ENCODE results near the gene HPCAL4. TPM values are rescaled to one million over a fixed set of nuclear protein-coding genes. Genes with fewer than 3 reads are reported as not detected.

Gene HPCAL4
- polyA plus RNA-seq, 1 experiment = not detected

GRCh38 chr1:39646232-39647081, 44.8 kb downstream of the HPCAL4 start:
- peak; percentile 23; the same call in 1 of the 2 replicates for TF ChIP-seq CTCF (IDR thresholded peaks at IDR 0.05; ENCODE audit: insufficient read depth, low read depth, low read length)
- no peak overlapping the region for H3K4me3 ChIP-seq (ENCODE audit: low read depth, low read length)
- CTCF ChIA-PET = interaction anchor here (0.6 to 15.3 kb wide), 9 partner anchors 9 to 1639 kb away, joined by 3 to 448 read pairs (median 8); partner anchors contain the start of gene NT5C1A
- no peaks in the 10 kb centered on the region for H3K36me3 ChIP-seq (ENCODE audit: control insufficient read depth, insufficient read depth, low read length)
- POLR2A ChIA-PET = no interaction called here
- H3K27me3 ChIP-seq (ENCODE audit: control insufficient read depth, insufficient read depth, low read length) = peaks cover 2% of the 10 kb centered on the region; the same call in 1 of the 2 replicates
- DNase-seq (ENCODE audit: low read depth) = peak; percentile 55

- no peak for DNase-seq (ENCODE audit: low read depth)
- Histone ChIP-seq H3K4me3 (ENCODE audit: low read depth, low read length) (no peak overlapping the region), H3K36me3 (ENCODE audit: control insufficient read depth, insufficient read depth, low read length) (no peaks in the 10 kb centered on the region), H3K27me3 (ENCODE audit: control insufficient read depth, insufficient read depth, low read length) (no peaks in the 10 kb centered on the region)
- ChIA-PET POLR2A (no interaction called here), CTCF (interaction anchor here (2.3 to 15.3 kb wide), 3 partner anchors 10 to 40 kb away, joined by 8 to 448 read pairs (median 38); no protein-coding TSS in a partner anchor)
- TF ChIP-seq CTCF (IDR thresholded peaks at IDR 0.05; ENCODE audit: insufficient read depth, low read depth, low read length) = no peak
Observed at GRCh38 chr1:39645411-39646043, 45.7 kb downstream of the HPCAL4 start.

GRCh38 chr1:39643705-39644104, 47.5 kb downstream of the HPCAL4 start:
- Histone ChIP-seq H3K4me3 (ENCODE audit: low read depth, low read length) (no peak overlapping the region), H3K36me3 (ENCODE audit: control insufficient read depth, insufficient read depth, low read length) (no peaks in the 10 kb centered on the region), H3K27me3 (ENCODE audit: control insufficient read depth, insufficient read depth, low read length) (no peaks in the 10 kb centered on the region; the same call in 1 of the 2 replicates)
- CTCF ChIA-PET = interaction anchor here (1.7 to 3.0 kb wide), 3 partner anchors 10 to 37 kb away, joined by 4 to 16 read pairs (median 12); no protein-coding TSS in a partner anchor
- TF ChIP-seq CTCF (IDR thresholded peaks at IDR 0.05; ENCODE audit: insufficient read depth, low read depth, low read length) = no peak
- POLR2A ChIA-PET = no interaction called here
- DNase-seq (ENCODE audit: low read depth) = no peak

- Histone ChIP-seq H3K4me3 (ENCODE audit: low read depth, low read length) (no peak overlapping the region), H3K27me3 (ENCODE audit: control insufficient read depth, insufficient read depth, low read length) (peaks cover 2% of the 10 kb centered on the region; the same call in 1 of the 2 replicates), H3K36me3 (ENCODE audit: control insufficient read depth, insufficient read depth, low read length) (no peaks in the 10 kb centered on the region)
- peak; percentile 9 for DNase-seq (ENCODE audit: low read depth)
- TF ChIP-seq CTCF (IDR thresholded peaks at IDR 0.05; ENCODE audit: insufficient read depth, low read depth, low read length) = no peak
- ChIA-PET CTCF (interaction anchor here (1.7 to 3.0 kb wide), 3 partner anchors 11 to 37 kb away, joined by 4 to 16 read pairs (median 12); no protein-coding TSS in a partner anchor), POLR2A (no interaction called here)
Observed at GRCh38 chr1:39642796-39643195, 48.4 kb downstream of the HPCAL4 start.

GRCh38 chr1:39640861-39641260, 50.4 kb downstream of the HPCAL4 start:
- no peak for TF ChIP-seq CTCF (IDR thresholded peaks at IDR 0.05; ENCODE audit: insufficient read depth, low read depth, low read length)
- Histone ChIP-seq H3K36me3 (ENCODE audit: control insufficient read depth, insufficient read depth, low read length) (no peaks in the 10 kb centered on the region), H3K4me3 (ENCODE audit: low read depth, low read length) (no peak overlapping the region), H3K27me3 (ENCODE audit: control insufficient read depth, insufficient read depth, low read length) (peaks cover 3% of the 10 kb centered on the region; the same call in 1 of the 2 replicates)
- CTCF ChIA-PET = interaction anchor here (0.8 to 1.4 kb wide), 3 partner anchors 13 to 18 kb away, joined by 3 to 6 read pairs (median 3); no protein-coding TSS in a partner anchor
- POLR2A ChIA-PET = no interaction called here
- no peak for DNase-seq (ENCODE audit: low read depth)

All from BJ (cell line).